Neural progenitor cell (in vitro differentiated cells): Measurements from ENCODE around the gene TUBG2. TPM values are rescaled to one million over a fixed set of nuclear protein-coding genes. Genes with fewer than 3 reads are reported as not detected.

Experiments
- DNase-seq: peaks from one replicate; pipeline ENCODE4 v3.0.0-alpha.2; 2016; ENCODE audit warnings: low spot score
- H2AFZ ChIP-seq: fragments of 200-600 bp; sonication (generic); replicated peaks from 2 replicates; pipeline ENCODE4 v1.6.1; 2016; ENCODE audit warnings: antibody characterized with exemption
- H3F3A ChIP-seq: fragments of 200-600 bp; sonication (generic); 2 replicates; pipeline ENCODE4 v1.6.1; 2016; ENCODE audit warnings: antibody characterized with exemption, low read depth
- H3K27ac ChIP-seq: fragments of 200-600 bp; sonication (generic); 2 replicates; pipeline ENCODE4 v1.5.1; 2016; ENCODE audit warnings: mild to moderate bottlenecking
- H3K27me3 ChIP-seq: fragments of 200-600 bp; sonication (generic); 2 replicates; pipeline ENCODE4 v1.6.1; 2016; ENCODE audit warnings: mild to moderate bottlenecking, moderate library complexity
- H3K36me3 ChIP-seq: fragments of 200-600 bp; sonication (generic); 2 replicates; pipeline ENCODE4 v1.5.1; 2016
- H3K4me1 ChIP-seq: fragments of 200-600 bp; sonication (generic); 2 replicates; pipeline ENCODE4 v1.6.1; 2016; ENCODE audit warnings: mixed run types
- H3K4me2 ChIP-seq: fragments of 200-600 bp; sonication (generic); 2 replicates; pipeline ENCODE4 v1.6.1; 2016
- H3K4me3 ChIP-seq: fragments of 200-600 bp; sonication (generic); 2 replicates; pipeline ENCODE4 v1.5.1; 2016
- H3K79me2 ChIP-seq: fragments of 200-600 bp; sonication (generic); 2 replicates; pipeline ENCODE4 v1.6.1; 2016; ENCODE audit warnings: low read depth
- H3K9ac ChIP-seq: fragments of 200-600 bp; sonication (generic); 2 replicates; pipeline ENCODE4 v1.6.1; 2016
- H3K9me3 ChIP-seq: fragments of 200-600 bp; sonication (generic); 2 replicates; pipeline ENCODE4 v1.5.1; 2016; ENCODE audit warnings: low read depth
- H4K20me1 ChIP-seq: fragments of 200-600 bp; sonication (generic); 2 replicates; pipeline ENCODE4 v1.6.1; 2016; ENCODE audit warnings: low read depth
- H3K27ac Mint-ChIP-seq: 3 replicates; pipeline ENCODE4 v1.8.0; 2021; ENCODE audit warnings: mixed read lengths
- H3K27me3 Mint-ChIP-seq: 2 replicates; pipeline ENCODE4 v1.8.0; 2022; ENCODE audit warnings: low read depth, mild to moderate bottlenecking, inconsistent platforms, moderate library complexity, mixed read lengths; ENCODE audit not compliant: insufficient read depth
- H3K36me3 Mint-ChIP-seq: 3 replicates; pipeline ENCODE4 v1.8.0; 2021; ENCODE audit warnings: mixed read lengths
- H3K4me1 Mint-ChIP-seq: 3 replicates; pipeline ENCODE4 v1.8.0; 2021; ENCODE audit warnings: mixed read lengths
- H3K4me3 Mint-ChIP-seq: 3 replicates; pipeline ENCODE4 v1.8.0; 2021; ENCODE audit warnings: mild to moderate bottlenecking, moderate library complexity, mixed read lengths
- H3K9me3 Mint-ChIP-seq: 3 replicates; pipeline ENCODE4 v1.8.0; 2020; ENCODE audit warnings: mixed read lengths
- EZH2 ChIP-seq: fragments of 200-600 bp; sonication (generic); IDR thresholded peaks from 2 replicates; pipeline ENCODE4 v1.6.1; 2017; ENCODE audit warnings: antibody characterized with exemption, mild to moderate bottlenecking, moderate library complexity
- EZH2phosphoT487 ChIP-seq: fragments of 200-600 bp; sonication (generic); IDR thresholded peaks from 2 replicates; pipeline ENCODE4 v1.6.1; 2017; ENCODE audit warnings: antibody characterized with exemption
- total RNA-seq: library from RNA; depleted of rRNA; stranded (reverse); fragments of >200 nt; gene quantifications from 2 replicates; pipeline ENCODE4 v1.2.3, GENCODE V29; 2015; ENCODE audit warnings: low replicate concordance
- TF ChIP-seq, protein P1 (sequence below): fragments of 200-600 bp; sonication (generic); IDR thresholded peaks from 2 replicates; pipeline ENCODE4 v1.5.1; 2017; ENCODE audit warnings: antibody characterized with exemption, mild to moderate bottlenecking

The TUBG2 gene
- total RNA-seq, 1 donor from 2014 or later, result 12.8 TPM

DNA sequence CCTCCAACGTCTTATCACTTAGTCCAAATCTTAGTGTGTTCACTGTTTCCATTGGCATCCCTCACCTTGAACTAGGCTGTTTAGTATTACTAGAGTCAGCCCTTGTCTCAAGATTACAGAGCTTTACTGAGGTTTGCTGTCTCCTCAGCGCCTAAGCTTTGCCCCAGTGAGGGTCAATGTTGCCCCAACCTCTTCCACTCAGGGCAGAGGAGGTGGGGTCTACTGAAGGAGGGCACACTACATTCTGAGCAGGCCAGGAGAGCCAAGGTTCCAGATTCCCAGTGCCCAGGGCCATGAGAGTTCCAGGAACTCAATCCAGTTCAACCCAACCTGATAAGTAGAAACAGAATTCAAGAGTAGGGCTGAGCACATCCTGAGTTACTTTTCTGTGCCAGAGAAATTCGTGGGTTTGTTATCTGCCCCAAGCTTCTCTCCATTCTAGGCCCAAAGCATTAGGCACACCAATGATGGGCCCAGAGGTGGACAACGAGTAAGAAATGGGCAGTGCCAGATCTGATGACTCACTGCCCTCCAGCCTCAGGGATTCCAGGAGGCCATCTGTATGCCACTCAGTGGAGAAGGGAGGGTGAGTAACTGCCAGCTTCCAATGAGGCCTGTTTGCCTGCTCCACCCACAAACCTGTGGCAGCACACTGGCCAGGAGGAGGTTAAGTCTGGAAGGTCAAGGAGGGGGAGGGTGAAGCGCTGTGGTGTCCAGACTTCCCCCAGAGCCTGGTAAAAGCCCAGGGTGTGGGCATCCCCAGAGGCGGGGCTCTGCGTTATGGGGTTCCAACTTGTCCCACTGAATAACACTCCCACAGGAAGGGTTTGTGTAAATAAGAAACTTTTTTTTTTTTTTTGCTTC lies 8.2 kb downstream of the TUBG2 start:
- Mint-ChIP-seq H3K9me3 (no peaks in the 10 kb centered on the region), H3K4me3 (peak overlapping the region; percentile 27), H3K4me1 (peaks cover 22% of the 10 kb centered on the region), H3K27ac (no peak overlapping the region), H3K27me3 (peaks cover 13% of the 10 kb centered on the region), H3K36me3 (peaks cover 37% of the 10 kb centered on the region)
- H3K27ac ChIP-seq, result no peak overlapping the region
- DNase-seq, result no peak
- peaks cover 33% of the 10 kb centered on the region for H3F3A ChIP-seq
- H4K20me1 ChIP-seq, result peaks cover 24% of the 10 kb centered on the region
- peaks cover 11% of the 10 kb centered on the region for H3K4me1 ChIP-seq
- no peaks in the 10 kb centered on the region for H3K9me3 ChIP-seq
- TF ChIP-seq EZH2 (no peak), EZH2phosphoT487 (no peak)
- TF ChIP-seq, protein P1, sequence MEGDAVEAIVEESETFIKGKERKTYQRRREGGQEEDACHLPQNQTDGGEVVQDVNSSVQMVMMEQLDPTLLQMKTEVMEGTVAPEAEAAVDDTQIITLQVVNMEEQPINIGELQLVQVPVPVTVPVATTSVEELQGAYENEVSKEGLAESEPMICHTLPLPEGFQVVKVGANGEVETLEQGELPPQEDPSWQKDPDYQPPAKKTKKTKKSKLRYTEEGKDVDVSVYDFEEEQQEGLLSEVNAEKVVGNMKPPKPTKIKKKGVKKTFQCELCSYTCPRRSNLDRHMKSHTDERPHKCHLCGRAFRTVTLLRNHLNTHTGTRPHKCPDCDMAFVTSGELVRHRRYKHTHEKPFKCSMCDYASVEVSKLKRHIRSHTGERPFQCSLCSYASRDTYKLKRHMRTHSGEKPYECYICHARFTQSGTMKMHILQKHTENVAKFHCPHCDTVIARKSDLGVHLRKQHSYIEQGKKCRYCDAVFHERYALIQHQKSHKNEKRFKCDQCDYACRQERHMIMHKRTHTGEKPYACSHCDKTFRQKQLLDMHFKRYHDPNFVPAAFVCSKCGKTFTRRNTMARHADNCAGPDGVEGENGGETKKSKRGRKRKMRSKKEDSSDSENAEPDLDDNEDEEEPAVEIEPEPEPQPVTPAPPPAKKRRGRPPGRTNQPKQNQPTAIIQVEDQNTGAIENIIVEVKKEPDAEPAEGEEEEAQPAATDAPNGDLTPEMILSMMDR, result no peak
- H3K36me3 ChIP-seq, result no peaks in the 10 kb centered on the region
- no peak overlapping the region for H3K9ac ChIP-seq
- no peak overlapping the region for H3K4me2 ChIP-seq
- H2AFZ ChIP-seq, result no peak overlapping the region
- H3K27me3 ChIP-seq, result peaks cover 22% of the 10 kb centered on the region
- no peak overlapping the region for H3K4me3 ChIP-seq
- no peaks in the 10 kb centered on the region for H3K79me2 ChIP-seq

DNA sequence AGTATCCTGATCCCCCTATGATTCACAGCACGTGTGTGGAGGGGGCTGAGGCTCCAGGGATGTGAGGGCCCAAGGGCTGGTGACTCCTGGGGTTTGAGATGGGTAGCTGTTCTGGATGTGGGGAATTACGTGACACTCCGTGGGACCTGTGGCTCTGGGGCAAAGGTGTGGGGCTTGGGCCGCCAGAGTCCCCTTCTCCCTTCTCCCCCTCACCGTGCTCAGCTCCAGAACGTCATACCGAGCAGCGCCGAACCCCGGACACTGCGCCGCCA lies 10.6 kb downstream of the TUBG2 start:
- H3K79me2 ChIP-seq, result no peaks in the 10 kb centered on the region
- H3K4me3 ChIP-seq, result peak overlapping the region; percentile 43
- no peaks in the 10 kb centered on the region for H3K9me3 Mint-ChIP-seq

DNA sequence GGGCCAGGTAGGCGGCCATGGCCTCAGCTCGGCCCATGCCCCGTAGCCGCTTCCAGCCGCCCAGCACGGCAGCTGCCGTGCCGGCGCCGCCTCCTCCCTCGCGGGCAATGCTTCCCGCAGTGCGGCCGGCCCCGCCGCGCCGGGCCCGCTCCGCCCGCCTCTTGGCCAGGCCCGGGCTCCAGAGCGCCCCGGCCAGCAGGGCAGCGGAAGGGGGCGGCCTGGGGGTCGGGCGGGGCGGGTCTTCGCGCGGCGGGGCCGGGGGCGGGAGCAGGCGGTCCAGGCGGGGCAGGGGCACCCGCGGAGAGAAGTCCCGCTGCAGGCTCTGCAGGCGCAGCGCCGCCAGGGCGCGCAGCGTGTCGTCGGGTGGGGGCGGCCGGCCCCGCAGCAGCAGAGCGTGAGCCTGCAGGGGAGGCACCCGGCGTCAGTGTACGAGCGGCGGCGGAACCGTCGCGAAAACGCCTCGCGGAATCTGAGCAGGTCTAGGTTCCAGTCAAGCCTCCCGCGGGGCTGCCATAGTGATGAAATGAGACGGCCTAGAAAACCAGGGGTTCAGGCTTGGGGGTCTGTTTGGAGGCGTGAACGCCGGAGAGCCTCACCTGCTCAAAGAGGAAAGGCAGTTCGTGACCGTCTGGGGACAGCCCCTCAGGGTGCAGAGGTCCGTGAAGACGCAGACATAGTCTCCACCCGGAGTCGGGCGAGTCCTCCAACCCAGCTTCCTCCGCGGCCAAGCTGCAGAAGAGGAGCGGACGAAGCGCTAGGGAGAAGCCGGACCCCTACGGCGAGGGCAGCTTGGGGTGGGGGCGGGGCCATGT lies 11.1 kb downstream of the TUBG2 start:
- Histone ChIP-seq H3K79me2 (no peaks in the 10 kb centered on the region), H3K4me1 (peaks cover 19% of the 10 kb centered on the region), H3K9me3 (no peaks in the 10 kb centered on the region), H3F3A (peaks cover 37% of the 10 kb centered on the region), H3K4me2 (peak overlapping the region; percentile 82), H4K20me1 (peaks cover 50% of the 10 kb centered on the region), H3K9ac (no peak overlapping the region), H3K27ac (no peak overlapping the region), H3K4me3 (peak overlapping the region; percentile 43), H2AFZ (no peak overlapping the region), H3K27me3 (peaks cover 50% of the 10 kb centered on the region), H3K36me3 (no peaks in the 10 kb centered on the region)
- Mint-ChIP-seq H3K4me3 (peak overlapping the region; percentile 53), H3K27ac (no peak overlapping the region), H3K36me3 (peaks cover 33% of the 10 kb centered on the region), H3K27me3 (peaks cover 10% of the 10 kb centered on the region), H3K9me3 (no peaks in the 10 kb centered on the region), H3K4me1 (peaks cover 31% of the 10 kb centered on the region)
- TF ChIP-seq EZH2, result no peak
- TF ChIP-seq, protein P1, result peak; percentile 10
- DNase-seq, result peak; percentile 79

More for the DNA sequence above, 10.6 kb downstream of the TUBG2 start:
- Mint-ChIP-seq H3K4me1 (peaks cover 27% of the 10 kb centered on the region), H3K36me3 (peaks cover 33% of the 10 kb centered on the region), H3K4me3 (peak overlapping the region; percentile 56), H3K27me3 (peaks cover 10% of the 10 kb centered on the region), H3K27ac (no peak overlapping the region)
- no peaks in the 10 kb centered on the region for H3K36me3 ChIP-seq
- peaks cover 44% of the 10 kb centered on the region for H3K27me3 ChIP-seq
- no peak for DNase-seq
- H3K9ac ChIP-seq, result no peak overlapping the region
- H4K20me1 ChIP-seq, result peaks cover 44% of the 10 kb centered on the region
- H3F3A ChIP-seq, result peaks cover 37% of the 10 kb centered on the region
- peak overlapping the region; percentile 82 for H3K4me2 ChIP-seq
- H3K9me3 ChIP-seq, result no peaks in the 10 kb centered on the region
- H3K4me1 ChIP-seq, result peaks cover 14% of the 10 kb centered on the region
- no peak overlapping the region for H2AFZ ChIP-seq
- no peak overlapping the region for H3K27ac ChIP-seq
- TF ChIP-seq, protein P1, result no peak
- no peak for TF ChIP-seq EZH2phosphoT487
